ENCODE measurements around the gene GPR34.
"Not testable (repeated sequence)": the region's sequence is repeated elsewhere in the genome, so short reads cannot be mapped to it uniquely, and the experiment has no call there.

Gene GPR34, protein sequence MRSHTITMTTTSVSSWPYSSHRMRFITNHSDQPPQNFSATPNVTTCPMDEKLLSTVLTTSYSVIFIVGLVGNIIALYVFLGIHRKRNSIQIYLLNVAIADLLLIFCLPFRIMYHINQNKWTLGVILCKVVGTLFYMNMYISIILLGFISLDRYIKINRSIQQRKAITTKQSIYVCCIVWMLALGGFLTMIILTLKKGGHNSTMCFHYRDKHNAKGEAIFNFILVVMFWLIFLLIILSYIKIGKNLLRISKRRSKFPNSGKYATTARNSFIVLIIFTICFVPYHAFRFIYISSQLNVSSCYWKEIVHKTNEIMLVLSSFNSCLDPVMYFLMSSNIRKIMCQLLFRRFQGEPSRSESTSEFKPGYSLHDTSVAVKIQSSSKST

DNA sequence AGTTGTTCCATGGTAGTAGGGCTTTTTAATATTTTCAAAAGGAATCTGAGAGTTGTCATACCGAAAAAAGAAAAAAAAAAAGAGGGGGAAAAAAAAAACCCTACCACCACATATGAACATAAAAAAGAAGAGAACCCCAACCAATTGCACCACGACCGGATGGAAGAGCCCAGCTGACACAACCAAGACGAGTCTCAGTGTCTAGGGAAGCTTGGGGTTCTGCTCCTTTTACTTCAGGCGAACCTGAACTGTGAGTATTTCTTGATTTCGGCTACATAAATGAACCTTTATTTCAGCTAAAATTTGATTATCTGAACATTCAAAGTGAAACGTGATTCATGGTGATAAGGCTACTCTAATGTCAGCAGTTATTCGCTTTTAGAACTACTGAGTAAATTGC lies at the start of gene GPR34:
Gene GPR34, plus strand, starts transcription at position 139 of the 400 bp plus-strand sequence. CDS start 6,661 bp downstream, outside the sequence.
- no peak for DNase-seq

DNA sequence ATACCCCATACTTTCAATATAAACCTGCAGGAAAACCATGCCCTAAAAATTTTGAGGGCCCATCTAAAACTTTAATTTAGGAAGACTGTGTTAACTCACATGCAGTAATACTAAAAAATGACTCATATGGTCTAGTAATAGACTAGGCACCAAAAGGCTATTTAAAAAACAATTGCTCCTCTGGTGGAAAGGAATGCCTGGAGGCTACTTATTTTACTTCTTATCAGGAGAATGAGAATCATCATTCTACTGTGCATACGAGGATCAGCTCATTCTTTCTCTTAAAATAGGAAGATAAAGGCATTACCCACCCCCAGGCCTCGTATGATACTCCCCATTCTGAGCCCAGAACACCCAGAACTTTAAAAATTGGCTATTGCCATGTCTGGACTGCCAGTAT lies 42.6 kb upstream of the GPR34 start:
- not testable (repeated sequence) for DNase-seq

DNA sequence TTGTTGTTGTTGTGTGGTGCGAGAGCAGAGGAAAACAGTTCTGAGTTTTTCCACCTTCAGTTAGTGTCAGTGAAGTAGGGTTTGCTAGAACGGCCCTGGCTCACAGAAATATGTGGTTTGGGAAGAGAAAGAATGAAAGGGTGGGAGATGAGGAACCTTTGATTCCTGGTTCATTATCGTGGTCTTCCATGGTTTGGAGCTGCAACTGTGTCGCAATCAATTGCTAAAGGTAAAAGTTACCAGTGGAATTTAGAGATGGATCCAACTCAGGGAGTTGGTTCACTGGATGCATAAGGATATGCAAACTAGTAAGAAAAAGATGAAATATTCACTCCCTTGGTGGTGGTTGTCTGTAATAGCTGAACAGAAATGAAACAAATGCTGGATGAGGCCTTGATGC lies 35.6 kb upstream of the GPR34 start:
- DNase-seq = no peak

DNA sequence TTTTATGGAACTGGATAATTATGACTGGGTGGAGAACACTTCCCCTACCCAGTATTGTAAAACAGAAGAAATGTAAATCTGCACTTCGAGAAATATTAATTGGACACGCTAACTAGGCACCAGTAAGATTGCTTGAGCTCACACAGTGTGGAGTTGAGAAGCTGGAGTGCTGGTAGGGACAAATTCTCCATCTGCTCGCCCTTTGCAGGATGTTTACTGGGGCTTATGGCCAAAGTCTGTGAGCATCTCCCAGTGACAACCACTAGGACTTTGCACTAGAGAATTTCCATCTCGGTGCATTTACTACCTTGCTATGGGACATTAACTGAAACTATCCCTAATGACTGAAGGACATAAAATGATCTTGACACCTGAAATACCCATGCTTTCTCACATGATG lies 33.7 kb upstream of the GPR34 start:
- no peak for DNase-seq

DNA sequence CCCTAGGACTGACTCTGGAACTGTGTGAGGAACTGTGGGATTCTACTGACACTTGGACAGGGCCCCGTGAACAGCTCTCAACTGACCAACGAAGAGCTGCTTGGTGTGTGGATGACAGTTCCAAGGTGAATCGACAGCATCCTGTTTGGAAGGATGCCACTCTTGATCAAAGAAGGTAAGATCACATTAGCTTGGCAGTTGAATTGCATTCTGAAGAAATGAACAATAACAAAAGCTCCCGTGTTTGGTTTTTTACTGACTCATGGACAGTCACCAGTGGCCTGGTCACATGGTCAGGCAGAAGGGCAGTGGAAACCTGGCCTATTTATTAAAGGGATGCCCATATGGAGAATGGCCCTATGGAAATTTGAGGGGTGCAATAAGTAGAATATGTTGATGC lies 33.1 kb upstream of the GPR34 start:
- no peak for DNase-seq

- DNase-seq = no peak
These were observed 27.2 kb upstream of the GPR34 start for GRCh38 chrX:41661366-41662095.

DNA sequence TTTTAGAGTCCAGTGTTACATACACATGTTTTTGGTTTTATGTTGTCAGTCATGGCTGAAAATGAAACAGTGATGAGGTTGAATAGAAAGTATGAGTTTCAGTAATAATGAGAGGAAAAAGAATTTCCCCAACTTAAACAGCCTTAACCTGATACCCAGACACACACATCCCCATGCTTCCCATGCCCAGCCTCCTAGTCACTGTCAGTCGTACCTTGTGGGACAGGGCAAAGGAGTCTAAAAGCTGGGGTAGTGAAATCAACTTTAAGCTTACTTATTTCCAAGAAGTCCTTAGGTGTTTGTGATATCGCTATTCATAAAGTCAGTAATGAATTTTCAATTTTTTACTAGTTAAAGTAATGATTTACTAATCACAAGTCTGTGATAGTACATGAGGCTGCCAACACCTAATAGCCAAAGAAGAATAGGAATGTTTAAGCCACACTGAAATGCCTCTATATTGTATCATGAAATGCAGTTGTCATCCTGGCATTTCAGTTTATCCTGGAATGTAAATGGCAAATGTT lies 24.3 kb upstream of the GPR34 start:
- no peak for DNase-seq

DNA sequence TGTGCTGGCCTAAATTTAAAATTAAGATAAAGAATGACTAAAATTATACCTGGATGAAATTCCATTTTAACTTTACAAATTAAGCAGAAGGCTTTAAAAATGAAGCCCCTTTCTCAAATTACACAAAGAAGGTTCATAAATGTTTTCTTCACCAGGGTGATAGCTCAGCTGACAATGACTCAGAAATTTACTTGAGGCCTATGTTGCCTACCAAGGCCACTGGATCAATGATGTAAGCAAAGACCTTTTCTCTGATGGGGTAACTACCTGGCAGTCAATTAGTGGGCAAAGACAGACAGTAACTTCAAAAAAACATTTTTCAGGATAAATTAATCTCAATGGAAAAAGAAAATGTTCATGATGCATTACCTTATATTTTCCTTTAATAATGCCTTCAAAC lies 23.9 kb upstream of the GPR34 start:
- DNase-seq = no peak

- DNase-seq = no peak
These were observed 23.1 kb upstream of the GPR34 start for GRCh38 chrX:41665686-41666085.

DNA sequence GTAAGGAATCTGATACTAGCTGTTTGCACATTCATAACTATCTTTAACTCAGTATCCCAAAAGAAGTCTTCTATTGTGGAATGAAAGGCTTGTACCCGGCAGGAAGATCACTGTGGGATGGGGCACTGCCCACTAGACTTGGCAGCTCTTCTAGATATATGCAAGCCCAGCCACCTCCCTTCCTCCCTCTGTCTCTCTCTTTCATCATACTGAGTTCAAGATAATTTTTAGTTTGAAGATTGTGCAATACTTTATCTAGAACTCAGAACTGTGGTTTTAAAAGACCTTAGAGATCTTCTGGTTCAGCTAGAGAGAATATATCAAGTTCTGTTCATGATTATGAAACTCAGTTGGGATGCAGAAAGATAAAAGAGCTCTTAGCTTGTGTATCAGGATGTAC lies 22.5 kb upstream of the GPR34 start:
- DNase-seq = no peak

GRCh38 chrX:41667631-41668030 lies 21.1 kb upstream of the GPR34 start:
- no peak for DNase-seq

DNA sequence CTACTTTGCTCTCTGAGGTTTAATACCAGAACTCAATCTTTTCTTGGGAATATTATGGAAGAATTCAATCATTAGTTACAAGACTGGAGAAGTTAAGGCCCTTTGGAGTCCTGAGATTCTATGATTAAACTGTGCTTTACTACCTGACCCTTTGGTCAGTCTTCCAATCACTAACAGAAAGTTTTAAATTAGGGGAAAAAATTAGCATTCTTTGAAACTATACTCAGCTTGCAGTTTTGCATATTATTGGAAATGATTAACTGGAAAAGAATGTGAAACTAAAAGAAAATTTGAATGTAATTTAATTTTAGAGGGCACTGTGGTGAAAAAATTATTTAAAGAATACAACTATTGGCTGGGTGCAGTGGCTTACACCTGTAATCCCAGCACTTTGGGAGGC lies 18.7 kb upstream of the GPR34 start:
- no peak for DNase-seq

GRCh38 chrX:41671082-41671481 lies 17.7 kb upstream of the GPR34 start:
- no peak for DNase-seq

DNA sequence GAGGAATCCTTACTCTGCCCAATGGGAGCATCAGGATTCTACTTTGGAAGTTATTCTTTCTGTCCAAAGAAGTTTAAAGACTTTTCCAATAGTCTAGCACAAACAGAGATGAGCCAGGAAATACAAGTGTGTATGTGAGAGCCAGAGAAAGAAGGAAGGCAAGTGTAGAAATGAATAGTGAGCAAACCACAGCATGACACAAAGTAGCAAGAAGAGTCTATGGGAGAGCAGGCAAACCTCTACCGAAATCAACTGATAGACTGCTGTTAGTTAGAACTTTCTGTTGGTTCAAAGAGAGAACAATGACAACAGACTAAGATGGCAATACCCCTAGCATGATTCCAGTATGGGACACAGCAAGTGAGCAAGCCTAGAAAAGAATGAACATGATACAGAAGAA lies 16.1 kb upstream of the GPR34 start:
- DNase-seq = no peak

DNA sequence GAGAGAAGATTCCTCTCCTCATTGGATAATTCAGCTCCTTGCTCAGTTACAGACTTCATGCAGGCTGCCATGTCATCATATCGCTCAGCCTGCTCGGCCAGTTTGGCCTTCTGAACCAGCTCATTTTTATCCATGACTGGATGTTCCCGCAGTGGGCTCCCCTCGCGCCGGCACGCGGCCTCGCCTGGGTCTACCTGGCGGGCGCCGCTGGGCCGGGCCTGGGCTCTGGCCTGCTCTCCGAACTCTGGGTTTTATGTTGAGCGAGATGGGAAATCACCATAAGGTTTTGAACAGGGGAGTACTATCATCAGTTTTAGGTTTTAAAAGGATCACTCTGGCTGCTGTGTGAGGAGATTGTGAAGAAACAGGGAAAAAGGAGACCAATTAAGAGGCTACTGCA lies 12.4 kb upstream of the GPR34 start:
- DNase-seq = not testable (repeated sequence)

DNA sequence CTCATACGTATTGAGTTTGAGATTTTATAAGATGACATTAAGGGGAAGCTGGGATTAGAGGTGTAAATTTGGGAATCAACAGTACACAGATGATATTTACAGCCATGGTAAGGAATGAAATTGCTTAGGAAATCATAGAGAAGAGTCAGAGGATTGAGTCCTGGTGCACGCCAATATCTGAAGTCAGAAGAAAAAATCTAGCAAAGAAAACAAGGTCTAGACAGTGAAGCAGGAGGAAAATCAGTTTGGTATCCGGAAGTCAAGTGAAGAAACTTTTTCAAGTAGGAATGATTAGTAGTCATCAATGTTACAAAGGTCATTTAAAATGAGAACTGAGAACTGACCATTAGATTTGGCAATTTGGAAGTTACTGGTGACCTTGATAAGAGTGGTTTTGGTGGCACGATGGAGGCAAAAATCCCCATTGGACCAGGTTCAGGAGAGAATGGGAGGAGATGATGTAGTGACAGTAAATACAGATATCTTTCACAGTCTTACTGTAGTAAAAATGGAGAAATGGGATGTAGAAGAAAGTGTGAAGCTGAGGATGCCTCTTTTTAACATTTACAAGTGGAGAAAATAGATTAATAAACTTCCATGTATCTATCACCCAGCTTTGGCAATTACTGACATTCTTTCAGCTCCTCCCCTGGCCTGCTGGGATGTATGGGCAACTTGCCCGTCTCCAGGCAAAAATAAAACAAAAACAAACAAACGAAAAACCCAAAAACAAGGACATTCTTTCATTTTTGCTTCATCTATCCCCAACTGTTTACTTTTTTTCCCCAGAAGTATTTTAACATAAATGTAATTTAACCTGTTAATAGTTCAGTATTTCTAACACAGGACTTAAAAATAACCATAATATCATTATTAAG lies 11.4 kb upstream of the GPR34 start:
- DNase-seq = no peak

GRCh38 chrX:41684138-41684537 lies 4.6 kb upstream of the GPR34 start:
- no peak for DNase-seq

DNA sequence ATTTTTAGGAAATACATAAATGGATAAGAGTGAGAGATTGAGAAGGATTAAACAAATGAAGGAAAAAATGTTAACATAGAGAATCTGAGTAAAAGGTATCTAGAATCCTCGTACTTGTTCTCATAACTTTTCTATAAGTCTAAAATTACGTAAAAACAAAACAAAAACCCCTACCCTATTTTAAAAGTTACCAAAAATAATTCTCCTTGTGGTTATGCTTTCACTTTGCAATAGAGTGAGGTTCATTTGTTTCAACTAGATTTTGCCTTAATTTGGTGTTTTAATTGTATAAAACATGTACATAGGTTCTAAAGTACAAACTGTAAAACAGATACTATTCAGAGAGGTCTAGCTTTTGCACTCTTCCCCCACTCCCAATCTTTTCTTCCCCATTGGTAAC lies 3.8 kb upstream of the GPR34 start:
- no peak for DNase-seq

DNA sequence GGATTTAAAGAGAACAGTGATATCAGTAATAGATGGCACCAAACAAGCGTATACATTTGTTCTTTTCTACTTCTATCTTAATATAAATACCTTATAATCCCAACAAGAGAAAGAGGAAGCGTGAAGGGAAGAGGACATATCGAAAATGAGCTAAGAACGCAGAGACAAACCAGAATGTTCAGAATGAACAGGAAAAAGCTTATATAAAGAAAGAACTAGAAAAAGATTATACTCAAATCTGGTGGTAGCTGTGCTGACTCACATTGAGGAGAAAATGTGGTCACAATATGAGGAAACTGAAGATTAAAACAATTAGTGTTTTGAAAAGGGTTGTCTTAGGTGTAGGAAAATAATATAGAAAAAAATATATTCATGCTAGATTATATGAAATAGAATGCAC lies 2.0 kb upstream of the GPR34 start:
- no peak for DNase-seq

DNA sequence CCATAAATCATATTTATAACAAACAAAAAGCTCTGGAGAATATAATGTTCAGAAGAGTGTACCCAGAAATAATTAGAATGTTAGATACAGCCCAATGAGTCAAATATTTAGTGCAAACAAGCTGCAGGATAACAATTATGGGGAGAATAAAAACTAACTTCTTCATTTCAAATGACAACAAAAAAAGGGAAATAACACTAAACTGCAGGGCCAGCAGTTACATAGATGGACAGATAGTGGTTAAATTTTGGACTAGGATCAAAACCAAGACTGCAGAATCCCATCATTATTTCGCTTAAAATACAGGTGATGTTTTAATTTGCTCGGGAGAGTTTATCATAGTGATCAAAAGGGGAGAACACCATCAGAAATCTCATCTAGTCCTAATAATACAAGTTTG lies 617 bp upstream of the GPR34 start:
- no peak for DNase-seq

GRCh38 chrX:41689711-41690110 lies 938 bp downstream of the GPR34 start:
- DNase-seq = no peak

DNA sequence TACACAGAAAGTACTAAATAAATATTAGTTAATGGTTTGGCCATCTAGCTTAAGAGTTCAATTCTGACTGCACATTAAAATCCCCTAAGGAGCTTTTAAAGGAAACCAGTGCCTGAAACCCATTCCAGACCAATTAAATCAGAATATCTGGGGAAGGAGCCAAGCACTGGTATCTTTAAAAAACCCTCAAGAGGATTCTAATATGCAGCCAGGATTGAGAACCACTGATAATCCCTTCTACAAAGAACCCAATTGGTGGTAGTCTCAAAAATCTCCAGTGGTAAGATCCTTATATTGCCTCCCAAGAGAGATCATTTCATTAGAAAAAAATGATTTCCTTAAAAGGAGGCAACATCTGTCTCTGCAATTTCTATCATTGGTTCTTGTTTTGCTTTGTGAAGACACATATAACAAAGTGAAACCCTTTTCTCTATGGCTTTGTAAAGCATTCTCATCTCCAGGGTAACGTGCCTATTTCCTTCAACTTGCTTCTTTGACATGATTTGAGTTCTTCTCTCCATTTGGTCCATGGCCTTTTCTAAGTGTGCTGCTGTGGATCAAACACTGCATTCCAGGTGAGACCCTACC lies 3.5 kb downstream of the GPR34 start:
- no peak for DNase-seq

DNA sequence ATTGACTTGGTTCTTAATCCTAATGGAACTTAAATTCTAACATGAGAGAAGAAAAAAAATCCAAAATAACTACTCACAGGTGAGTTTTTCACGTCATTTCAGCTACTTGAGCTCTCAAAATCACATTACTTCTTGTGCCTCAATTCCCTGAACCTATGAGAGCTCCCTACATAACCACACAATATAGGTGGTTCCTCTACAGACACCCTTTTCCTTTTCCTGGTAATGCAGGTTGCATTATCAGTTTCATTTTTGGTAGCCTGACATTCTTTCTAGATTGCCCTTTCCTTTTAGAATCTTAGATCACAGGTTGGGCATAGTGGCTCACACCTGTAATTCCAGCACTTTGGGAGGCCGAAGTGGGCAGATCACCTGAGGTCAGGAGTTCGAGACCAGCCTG lies 4.3 kb downstream of the GPR34 start:
- DNase-seq = no peak

Measured in NCI-H748 treated with DMSO at 0.1 percent for 48 hours (cell line).